ENCODE measurements around the gene GRID2.

DNA sequence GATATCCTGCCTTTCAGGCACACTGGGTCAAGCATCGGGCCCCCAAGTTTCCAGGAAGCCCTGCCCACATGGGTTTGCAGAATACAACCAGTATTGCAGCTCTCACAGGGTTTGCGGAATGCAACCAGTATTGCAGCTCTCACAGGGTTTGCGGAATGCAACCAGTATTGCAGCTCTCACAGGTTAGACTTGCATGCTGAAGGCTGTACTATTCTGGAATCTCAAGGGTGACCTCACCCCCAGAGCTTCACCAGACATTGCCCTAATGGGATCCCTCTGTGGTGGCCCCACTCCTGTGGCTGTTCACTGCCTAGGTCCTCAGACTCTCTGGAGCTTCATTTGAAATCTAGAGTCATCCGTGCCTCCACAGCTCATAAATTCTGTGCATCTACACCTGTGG, 884.1 kb downstream of the GRID2 start:
- no peak for TF ChIP-seq EZH2 (IDR thresholded peaks at IDR 0.05; ENCODE audit: low read length)
- TF ChIP-seq, protein P1, sequence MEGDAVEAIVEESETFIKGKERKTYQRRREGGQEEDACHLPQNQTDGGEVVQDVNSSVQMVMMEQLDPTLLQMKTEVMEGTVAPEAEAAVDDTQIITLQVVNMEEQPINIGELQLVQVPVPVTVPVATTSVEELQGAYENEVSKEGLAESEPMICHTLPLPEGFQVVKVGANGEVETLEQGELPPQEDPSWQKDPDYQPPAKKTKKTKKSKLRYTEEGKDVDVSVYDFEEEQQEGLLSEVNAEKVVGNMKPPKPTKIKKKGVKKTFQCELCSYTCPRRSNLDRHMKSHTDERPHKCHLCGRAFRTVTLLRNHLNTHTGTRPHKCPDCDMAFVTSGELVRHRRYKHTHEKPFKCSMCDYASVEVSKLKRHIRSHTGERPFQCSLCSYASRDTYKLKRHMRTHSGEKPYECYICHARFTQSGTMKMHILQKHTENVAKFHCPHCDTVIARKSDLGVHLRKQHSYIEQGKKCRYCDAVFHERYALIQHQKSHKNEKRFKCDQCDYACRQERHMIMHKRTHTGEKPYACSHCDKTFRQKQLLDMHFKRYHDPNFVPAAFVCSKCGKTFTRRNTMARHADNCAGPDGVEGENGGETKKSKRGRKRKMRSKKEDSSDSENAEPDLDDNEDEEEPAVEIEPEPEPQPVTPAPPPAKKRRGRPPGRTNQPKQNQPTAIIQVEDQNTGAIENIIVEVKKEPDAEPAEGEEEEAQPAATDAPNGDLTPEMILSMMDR (optimal IDR thresholded peaks at IDR 0.05 in 1 of 3, IDR thresholded peaks at IDR 0.05 in 1 of 3, conservative IDR thresholded peaks at IDR 0.05 in 1 of 3; ENCODE audit: extremely low read depth in 1 of 3, insufficient read depth in 2 of 3, low read length in 3 of 3): no peak
